Loucy (cell line): Measurements from ENCODE around the gene CHSY3.

Experiments
- EZH2phosphoT487 ChIP-seq: fragments of 200-600 bp; IDR thresholded peaks from 2 replicates; pipeline ENCODE4 v1.6.1; 2018; ENCODE audit warnings: antibody characterized with exemption, mild to moderate bottlenecking, moderate library complexity, borderline replicate concordance
- TF ChIP-seq, protein P1 (sequence below): fragments of 200-600 bp; sonication (generic); conservative IDR thresholded peaks from 2 replicates; pipeline ENCODE4 v1.5.1; 2014; ENCODE audit warnings: mild to moderate bottlenecking, antibody characterized with exemption, low read length

DNA sequence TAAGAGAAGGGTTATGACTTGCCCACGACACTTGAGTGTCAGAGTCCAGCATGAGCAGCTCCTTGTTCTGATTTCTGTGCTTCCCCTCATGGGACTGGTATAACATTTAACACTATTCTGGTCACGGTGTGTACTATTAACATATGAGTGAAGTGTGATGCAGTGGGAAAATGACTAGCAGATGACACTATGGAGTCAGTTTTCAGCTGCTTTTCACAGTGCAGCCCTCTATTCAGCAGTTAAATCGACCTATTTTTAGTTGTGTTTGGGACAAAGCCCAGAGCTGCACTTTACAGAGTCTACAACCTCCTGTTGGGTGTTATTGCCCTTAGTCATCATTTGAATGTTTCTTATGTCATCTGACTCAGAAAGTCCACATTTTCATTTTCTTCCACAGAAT, 59.1 kb downstream of the CHSY3 start:
- TF ChIP-seq, protein P1, sequence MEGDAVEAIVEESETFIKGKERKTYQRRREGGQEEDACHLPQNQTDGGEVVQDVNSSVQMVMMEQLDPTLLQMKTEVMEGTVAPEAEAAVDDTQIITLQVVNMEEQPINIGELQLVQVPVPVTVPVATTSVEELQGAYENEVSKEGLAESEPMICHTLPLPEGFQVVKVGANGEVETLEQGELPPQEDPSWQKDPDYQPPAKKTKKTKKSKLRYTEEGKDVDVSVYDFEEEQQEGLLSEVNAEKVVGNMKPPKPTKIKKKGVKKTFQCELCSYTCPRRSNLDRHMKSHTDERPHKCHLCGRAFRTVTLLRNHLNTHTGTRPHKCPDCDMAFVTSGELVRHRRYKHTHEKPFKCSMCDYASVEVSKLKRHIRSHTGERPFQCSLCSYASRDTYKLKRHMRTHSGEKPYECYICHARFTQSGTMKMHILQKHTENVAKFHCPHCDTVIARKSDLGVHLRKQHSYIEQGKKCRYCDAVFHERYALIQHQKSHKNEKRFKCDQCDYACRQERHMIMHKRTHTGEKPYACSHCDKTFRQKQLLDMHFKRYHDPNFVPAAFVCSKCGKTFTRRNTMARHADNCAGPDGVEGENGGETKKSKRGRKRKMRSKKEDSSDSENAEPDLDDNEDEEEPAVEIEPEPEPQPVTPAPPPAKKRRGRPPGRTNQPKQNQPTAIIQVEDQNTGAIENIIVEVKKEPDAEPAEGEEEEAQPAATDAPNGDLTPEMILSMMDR, result no peak
- TF ChIP-seq EZH2phosphoT487, result no peak
